GM19239 (cell line): Measurements from ENCODE around the gene DMD.
"Not testable (repeated sequence)": the region's sequence is repeated elsewhere in the genome, so short reads cannot be mapped to it uniquely, and the experiment has no call there.

Source experiments
- DNase-seq: peaks from one replicate; pipeline ENCODE4 v3.0.0; 2011; ENCODE audit warnings: low spot score; ENCODE audit not compliant: insufficient read length
- FAIRE-seq: peaks from 2 replicates; lab custom pipeline; 2011; peaks lifted over from hg19 to GRCh38; lab: Jason Lieb, UNC

Gene DMD

GRCh38 chrX:31934015-31934414 lies 1277.3 kb downstream of the DMD start:
- DNase-seq (no peak), FAIRE-seq (no peak)

DNA sequence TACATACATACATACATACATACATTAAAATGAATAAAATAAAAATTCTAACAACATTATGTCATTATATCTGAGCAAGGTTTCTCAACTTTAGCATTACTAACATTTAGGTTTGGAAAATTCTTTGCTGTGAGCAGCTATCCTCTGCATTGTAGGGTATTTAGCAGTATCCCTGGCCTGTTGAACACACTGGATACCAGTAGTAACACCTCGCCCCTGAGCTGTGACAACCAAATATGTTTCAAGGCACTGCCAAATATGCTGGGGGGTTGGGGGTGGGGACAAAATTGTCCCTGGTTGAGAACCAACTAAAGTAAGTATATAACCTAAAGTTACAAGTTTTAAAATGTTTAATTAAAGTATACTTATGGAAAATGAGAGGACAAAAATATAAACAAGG lies 1278.6 kb downstream of the DMD start:
- no peak for FAIRE-seq
- DNase-seq = no peak

DNA sequence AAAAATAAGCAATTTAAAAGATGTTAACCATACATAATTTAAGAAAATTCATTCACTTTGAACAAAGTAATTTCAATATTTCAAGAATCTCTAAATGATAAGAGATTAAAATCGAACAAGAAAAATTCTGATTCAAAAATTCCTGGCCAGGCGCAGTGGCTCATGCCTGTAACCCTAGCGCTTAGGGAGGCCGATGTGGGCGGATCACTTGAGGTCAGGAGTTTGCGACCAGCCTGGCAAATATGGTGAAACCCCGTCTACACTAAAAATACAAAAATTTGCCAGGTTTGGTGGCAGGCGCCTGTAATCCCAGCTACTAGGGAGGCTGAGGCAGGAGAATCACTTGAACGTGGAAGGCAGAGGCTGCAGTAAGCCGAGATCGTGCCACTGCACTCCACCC lies 1279.0 kb downstream of the DMD start:
- not testable (repeated sequence) for DNase-seq, FAIRE-seq

DNA sequence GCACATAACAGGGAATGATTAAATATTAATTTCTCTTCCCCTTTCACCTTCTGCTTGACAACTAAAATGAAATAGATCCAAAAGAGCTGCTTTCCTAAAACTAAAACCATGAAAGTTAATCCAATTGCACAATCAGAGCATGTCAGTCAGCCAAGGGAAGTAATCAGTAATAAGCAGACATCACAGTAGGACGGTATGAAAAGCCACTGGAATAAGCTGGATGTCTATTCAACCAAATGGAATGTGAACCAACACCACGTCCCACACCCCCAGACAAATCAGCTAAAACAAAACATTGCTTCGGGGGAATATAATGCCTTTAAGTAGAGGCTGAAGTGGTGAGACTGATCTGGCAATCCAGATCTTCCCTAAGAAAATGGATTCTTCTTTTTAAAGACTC lies 1280.1 kb downstream of the DMD start:
- no peak for DNase-seq
- FAIRE-seq = no peak

GRCh38 chrX:31929366-31929765 lies 1282.0 kb downstream of the DMD start:
- DNase-seq = no peak
- peak; percentile 31 for FAIRE-seq

DNA sequence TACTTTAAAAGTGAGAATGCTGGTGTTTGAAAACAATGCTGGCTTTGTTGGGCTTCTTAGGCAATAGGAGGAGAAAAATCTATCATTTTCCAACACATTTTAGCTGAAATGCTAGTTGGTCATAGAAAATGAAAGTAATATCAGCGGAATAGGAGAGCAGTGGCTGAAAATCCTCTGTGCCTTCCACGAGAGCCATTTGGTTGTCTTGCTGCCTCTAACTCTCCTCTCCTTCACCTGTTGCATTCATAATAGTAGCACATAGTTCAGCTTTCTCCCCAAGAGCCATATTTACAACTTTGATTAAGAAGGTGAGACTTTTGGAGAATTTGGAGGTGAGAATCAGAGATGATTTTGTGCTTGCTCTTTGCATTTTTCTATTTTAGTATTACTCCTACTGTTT lies 1290.1 kb downstream of the DMD start:
- FAIRE-seq (no peak), DNase-seq (no peak)

- DNase-seq (no peak), FAIRE-seq (no peak)
Measured at GRCh38 chrX:31909850-31910572, 1301.3 kb downstream of the DMD start.

- DNase-seq (no peak), FAIRE-seq (no peak)
Measured at GRCh38 chrX:31894152-31894551, 1317.2 kb downstream of the DMD start.

DNA sequence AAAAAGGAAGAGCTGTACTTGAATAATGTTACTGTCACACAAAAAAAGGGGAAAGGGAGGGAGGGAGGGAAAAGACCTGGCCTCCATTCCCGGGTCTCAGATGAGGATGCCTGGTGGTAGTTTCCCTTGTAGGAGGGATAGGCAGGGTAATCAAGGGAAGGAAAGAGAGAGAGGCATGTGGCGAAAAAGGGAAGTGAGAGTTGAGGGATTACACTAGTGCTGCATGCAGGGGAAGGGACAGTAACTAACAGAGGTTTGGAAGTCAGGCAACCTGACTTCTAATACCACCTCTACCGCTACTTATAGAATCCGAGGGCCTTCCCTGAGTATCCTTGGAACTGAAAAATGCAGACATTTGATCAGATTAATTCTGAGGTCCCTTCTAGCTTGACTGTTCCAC lies 1317.8 kb downstream of the DMD start:
- DNase-seq = no peak
- FAIRE-seq = no peak

- no peak for DNase-seq
- no peak for FAIRE-seq
Measured at GRCh38 chrX:31889088-31889487, 1322.3 kb downstream of the DMD start.

DNA sequence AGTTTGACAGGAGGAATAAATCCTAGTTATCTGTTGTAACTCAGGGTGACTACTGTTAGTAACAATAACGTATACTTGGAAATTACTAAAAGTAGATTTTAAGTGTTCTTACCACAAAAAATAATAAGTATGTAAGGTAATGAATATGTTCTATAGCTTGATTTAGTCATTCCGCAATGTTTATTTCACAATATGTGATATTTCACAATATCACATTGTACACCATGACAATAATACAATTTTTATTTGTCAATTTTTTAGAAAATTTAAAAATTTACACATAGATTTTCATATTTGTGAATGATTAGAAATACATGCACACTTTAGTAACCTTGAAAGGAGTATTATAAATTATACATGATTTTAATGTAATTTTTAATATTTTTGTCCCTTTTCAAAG lies 1326.8 kb downstream of the DMD start:
- FAIRE-seq = no peak
- DNase-seq = no peak

- no peak for DNase-seq
- FAIRE-seq = no peak
Measured at GRCh38 chrX:31872007-31872406, 1339.3 kb downstream of the DMD start.

GRCh38 chrX:31870267-31870666 lies 1341.1 kb downstream of the DMD start:
- FAIRE-seq = no peak

GRCh38 chrX:31860686-31861085 lies 1350.7 kb downstream of the DMD start:
- FAIRE-seq = no peak

More at GRCh38 chrX:31870267-31870666, 1341.1 kb downstream of the DMD start:
- no peak for DNase-seq

GRCh38 chrX:31858915-31859314 lies 1352.4 kb downstream of the DMD start:
- FAIRE-seq (no peak), DNase-seq (no peak)

More at GRCh38 chrX:31860686-31861085, 1350.7 kb downstream of the DMD start:
- DNase-seq = no peak

DNA sequence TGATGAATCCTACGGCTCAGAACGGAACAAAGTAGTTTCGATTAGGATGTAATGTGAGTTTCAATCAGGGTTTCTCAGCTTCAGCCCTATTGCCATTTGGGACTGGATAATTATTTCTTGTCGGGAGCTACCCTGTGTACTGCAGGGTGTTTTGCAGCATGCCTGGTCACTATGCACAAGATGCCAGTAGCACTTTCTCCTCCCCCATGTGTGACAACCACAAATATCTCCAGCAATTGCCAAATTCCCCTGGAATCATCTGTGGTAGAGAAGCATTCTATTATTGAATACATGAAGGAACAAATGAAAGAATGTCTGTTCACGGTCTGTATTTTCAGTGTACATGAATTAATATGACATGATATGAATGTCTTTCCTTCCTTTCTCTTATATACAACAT lies 1356.6 kb downstream of the DMD start:
- no peak for DNase-seq

GRCh38 chrX:31851761-31852160 lies 1359.6 kb downstream of the DMD start:
- no peak for FAIRE-seq

More for the DNA sequence above, 1356.6 kb downstream of the DMD start:
- no peak for FAIRE-seq

GRCh38 chrX:31847773-31848172 lies 1363.6 kb downstream of the DMD start:
- no peak for FAIRE-seq

More at GRCh38 chrX:31851761-31852160, 1359.6 kb downstream of the DMD start:
- DNase-seq = no peak

DNA sequence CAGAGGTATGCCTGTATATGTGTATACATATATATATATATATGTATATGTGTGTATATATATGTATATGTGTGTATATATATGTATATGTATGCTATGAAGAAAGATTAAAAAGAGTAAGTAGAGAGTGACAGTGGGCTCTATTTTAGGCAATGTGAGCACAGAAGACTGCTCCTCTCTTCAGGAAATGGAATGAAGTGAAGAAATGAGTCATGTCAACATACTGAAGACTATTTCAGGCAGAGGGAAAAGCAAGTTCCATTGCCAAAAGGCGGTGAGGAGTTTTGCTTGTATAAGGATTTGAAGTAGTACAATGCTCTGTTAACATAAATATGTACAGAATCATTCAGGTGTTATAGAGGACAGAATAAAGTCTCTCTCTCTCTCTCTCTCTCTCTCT lies 1366.3 kb downstream of the DMD start:
- FAIRE-seq (no peak), DNase-seq (no peak)

More at GRCh38 chrX:31847773-31848172, 1363.6 kb downstream of the DMD start:
- no peak for DNase-seq

GRCh38 chrX:31838617-31839016 lies 1372.7 kb downstream of the DMD start:
- FAIRE-seq = no peak
- no peak for DNase-seq

- DNase-seq = no peak
Measured at GRCh38 chrX:31837445-31838049, 1373.8 kb downstream of the DMD start.

GRCh38 chrX:31836479-31836878 lies 1374.9 kb downstream of the DMD start:
- no peak for FAIRE-seq
- DNase-seq = no peak

More at GRCh38 chrX:31837445-31838049, 1373.8 kb downstream of the DMD start:
- no peak for FAIRE-seq
